Activated CD8-positive, alpha-beta memory T cell treated with anti-CD3 and anti-CD28 coated beads for 48 hours (primary cell): Measurements from ENCODE around the gene SS18L1.
"Not testable (repeated sequence)": the region's sequence is repeated elsewhere in the genome, so short reads cannot be mapped to it uniquely, and the experiment has no call there.

Experiments
- DNase-seq, 3 experiments: peaks; one replicate each; pipeline ENCODE4 v3.0.0-alpha.2; 2020; ENCODE audit warnings: low read depth in 2 of 3, low spot score in 2 of 3

Gene SS18L1

GRCh38 chr20:62136283-62137091 is 7.1 kb upstream of the SS18L1 start:
- no peak for DNase-seq

GRCh38 chr20:62137092-62137384 is 6.5 kb upstream of the SS18L1 start:
- DNase-seq, result no peak

GRCh38 chr20:62137478-62138203 is 5.9 kb upstream of the SS18L1 start:
- DNase-seq, result no peak

- no peak for DNase-seq
These were observed 5.4 kb upstream of the SS18L1 start for GRCh38 chr20:62138204-62138543.

- DNase-seq, result no peak
These were observed 4.7 kb upstream of the SS18L1 start for GRCh38 chr20:62138912-62139311.

- DNase-seq, result no peak
These were observed 3.9 kb upstream of the SS18L1 start for GRCh38 chr20:62139636-62140035.

- no peak for DNase-seq
These were observed 2.5 kb upstream of the SS18L1 start for GRCh38 chr20:62141043-62141396.

GRCh38 chr20:62141397-62142251 is 1.9 kb upstream of the SS18L1 start:
- DNase-seq, result no peak

GRCh38 chr20:62142252-62143080 is 1.1 kb upstream of the SS18L1 start:
- DNase-seq, result no peak

GRCh38 chr20:62143957-62144825 is 622 bp downstream of the SS18L1 start:
- DNase-seq, result no peak

GRCh38 chr20:62145688-62146018 is 2.1 kb downstream of the SS18L1 start:
- DNase-seq, result no peak

- no peak for DNase-seq
These were observed 2.6 kb downstream of the SS18L1 start for GRCh38 chr20:62146019-62146755.

- DNase-seq, result no peak
These were observed 3.6 kb downstream of the SS18L1 start for GRCh38 chr20:62147125-62147524.

- no peak for DNase-seq
These were observed 4.0 kb downstream of the SS18L1 start for GRCh38 chr20:62147528-62147927.

GRCh38 chr20:62148383-62148782 is 4.8 kb downstream of the SS18L1 start:
- not testable (repeated sequence) for DNase-seq

GRCh38 chr20:62148908-62149314 is 5.3 kb downstream of the SS18L1 start:
- DNase-seq, result no peak

- no peak for DNase-seq
These were observed 6.2 kb downstream of the SS18L1 start for GRCh38 chr20:62149532-62150309.

GRCh38 chr20:62150310-62150575 is 6.7 kb downstream of the SS18L1 start:
- no peak for DNase-seq

- DNase-seq, result no peak
These were observed 7.7 kb downstream of the SS18L1 start for GRCh38 chr20:62151225-62151624.
